ENCODE measurements around the gene BRD2.

BRD2 gene

GRCh38 chr6:32993363-32993973 is 25.1 kb downstream of the BRD2 start:
- DNase-seq (ENCODE audit: low spot score) = no peak

- no peak for DNase-seq (ENCODE audit: low spot score)
These were observed 27.1 kb downstream of the BRD2 start for GRCh38 chr6:32995448-32995847.

GRCh38 chr6:33000055-33000454 is 31.7 kb downstream of the BRD2 start:
- no peak for DNase-seq (ENCODE audit: low spot score)

GRCh38 chr6:33001685-33002084 is 33.3 kb downstream of the BRD2 start:
- no peak for DNase-seq (ENCODE audit: low spot score)

GRCh38 chr6:33004940-33005339 is 36.5 kb downstream of the BRD2 start:
- no peak for DNase-seq (ENCODE audit: low spot score)

GRCh38 chr6:33007831-33008400 is 39.5 kb downstream of the BRD2 start:
- no peak for DNase-seq (ENCODE audit: low spot score)

GRCh38 chr6:33008944-33009861 is 40.8 kb downstream of the BRD2 start, which contains the start of gene HLA-DOA:
Gene HLA-DOA, minus strand, starts transcription at chr6:33009591.
- peak; percentile 58 for DNase-seq (ENCODE audit: low spot score)

GRCh38 chr6:33010356-33010755 is 42.0 kb downstream of the BRD2 start:
- no peak for DNase-seq (ENCODE audit: low spot score)

GRCh38 chr6:33013608-33014007 is 45.2 kb downstream of the BRD2 start:
- no peak for DNase-seq (ENCODE audit: low spot score)

- peak; percentile 66 for DNase-seq (ENCODE audit: low spot score)
These were observed 46.6 kb downstream of the BRD2 start for GRCh38 chr6:33014841-33015634.

- no peak for DNase-seq (ENCODE audit: low spot score)
These were observed 47.4 kb downstream of the BRD2 start for GRCh38 chr6:33015798-33016197.

GRCh38 chr6:33017018-33017417 is 48.6 kb downstream of the BRD2 start:
- DNase-seq (ENCODE audit: low spot score) = no peak

- DNase-seq (ENCODE audit: low spot score) = no peak
These were observed 49.4 kb downstream of the BRD2 start for GRCh38 chr6:33017694-33018353.

GRCh38 chr6:33018418-33018817 is 50.0 kb downstream of the BRD2 start:
- no peak for DNase-seq (ENCODE audit: low spot score)

GRCh38 chr6:33018904-33019303 is 50.5 kb downstream of the BRD2 start:
- no peak for DNase-seq (ENCODE audit: low spot score)

- no peak for DNase-seq (ENCODE audit: low spot score)
These were observed 51.0 kb downstream of the BRD2 start for GRCh38 chr6:33019372-33019771.

- no peak for DNase-seq (ENCODE audit: low spot score)
These were observed 53.5 kb downstream of the BRD2 start for GRCh38 chr6:33021917-33022316.

GRCh38 chr6:33023536-33023935 is 55.1 kb downstream of the BRD2 start:
- no peak for DNase-seq (ENCODE audit: low spot score)

- DNase-seq (ENCODE audit: low spot score) = no peak
These were observed 56.1 kb downstream of the BRD2 start for GRCh38 chr6:33024521-33024920.

GRCh38 chr6:33028220-33028849 is 59.9 kb downstream of the BRD2 start:
- DNase-seq (ENCODE audit: low spot score) = no peak
